AG20443 (cell line): ENCODE measurements around the gene ZNF835.

Experiments
- DNase-seq: peaks from one replicate; pipeline ENCODE4 v3.0.0; 2012; ENCODE audit warnings: low spot score, mixed read lengths

The ZNF835 gene

DNA sequence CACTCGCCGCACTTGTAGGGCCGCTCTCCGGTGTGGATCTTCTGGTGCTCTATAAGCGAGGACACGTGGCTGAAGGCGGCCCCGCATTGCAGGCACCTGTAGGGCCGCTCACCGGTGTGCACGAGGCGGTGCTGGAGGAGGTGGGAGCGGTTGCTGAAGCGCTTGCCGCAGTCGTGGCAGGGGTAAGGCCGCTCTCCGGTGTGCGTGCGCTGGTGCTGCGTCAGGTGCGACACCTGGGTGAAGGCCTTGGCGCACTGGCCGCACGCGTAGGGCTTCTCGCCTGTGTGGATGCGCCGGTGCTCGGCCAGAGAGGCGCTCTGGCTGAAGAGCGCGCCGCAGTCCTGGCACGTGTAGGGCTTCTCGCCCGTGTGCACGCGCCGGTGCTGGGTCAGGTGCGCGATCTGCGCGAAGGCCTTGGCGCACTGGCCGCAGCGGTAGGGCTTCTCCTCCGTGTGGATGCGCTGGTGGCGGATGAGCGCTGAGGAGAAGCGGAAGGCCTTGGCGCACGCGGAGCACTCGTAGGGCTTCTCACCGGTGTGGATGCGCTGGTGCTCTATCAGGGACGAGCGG is 7.5 kb downstream of the ZNF835 start:
- no peak for DNase-seq

- DNase-seq, result no peak
Measured at GRCh38 chr19:56661248-56661647, 10.3 kb downstream of the ZNF835 start.

DNA sequence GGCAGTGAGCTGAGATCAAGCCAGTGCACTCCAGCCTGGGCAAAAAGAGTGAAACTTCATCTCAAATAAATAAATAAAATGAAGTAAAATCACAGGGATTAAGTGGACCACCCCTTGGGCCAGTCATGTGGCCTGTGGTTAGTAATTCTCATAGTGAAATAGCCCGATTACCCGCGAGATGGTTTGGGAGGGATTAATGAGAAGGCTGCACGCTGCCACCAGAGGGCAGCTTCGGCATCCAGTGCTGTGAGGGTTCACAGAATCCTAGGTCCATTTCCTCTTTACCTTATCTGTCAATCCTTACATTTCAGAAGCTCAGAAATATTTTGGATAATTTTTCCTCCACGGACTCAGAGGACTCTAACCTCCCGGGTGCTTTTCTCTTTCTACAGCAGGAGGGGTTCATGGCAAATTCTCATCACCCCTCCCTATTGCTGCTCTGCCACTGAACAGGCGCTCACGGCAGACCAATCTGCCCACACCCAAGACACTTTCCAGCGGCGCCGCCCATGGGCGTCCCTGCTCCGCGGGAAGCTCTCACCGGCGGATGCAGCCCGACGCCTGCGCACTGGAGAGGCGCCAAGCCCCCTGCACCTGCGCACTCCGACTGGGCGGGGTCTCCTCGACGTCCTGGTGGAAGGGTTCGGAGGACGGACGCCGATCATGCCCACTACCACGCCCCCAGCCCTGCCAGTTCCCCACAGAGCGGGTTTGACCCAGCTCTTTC is 11.0 kb downstream of the ZNF835 start:
- DNase-seq, result no peak

DNA sequence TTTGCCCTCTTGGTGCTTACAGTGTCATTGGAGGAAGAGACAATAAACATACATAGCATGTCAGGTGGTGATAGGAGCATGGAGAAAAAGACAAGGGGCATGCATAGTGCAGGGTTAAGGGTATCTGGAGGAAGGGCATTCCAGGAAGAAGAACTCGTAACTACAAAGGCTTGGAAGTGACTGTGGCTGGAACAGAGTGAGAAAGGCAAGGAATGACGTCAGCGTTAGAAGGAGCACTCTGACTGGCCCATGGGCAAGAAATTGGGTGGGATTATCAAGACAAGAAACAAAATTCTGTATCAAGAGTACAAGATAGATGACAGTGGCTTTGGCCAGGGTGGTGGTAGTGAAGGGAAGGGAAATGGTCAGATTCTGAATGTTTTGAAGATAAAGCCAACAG is 17.4 kb downstream of the ZNF835 start:
- DNase-seq, result no peak

GRCh38 chr19:56643460-56643955 is 28.0 kb downstream of the ZNF835 start:
- DNase-seq, result no peak

GRCh38 chr19:56642711-56643459 is 28.7 kb downstream of the ZNF835 start, which contains the start of gene SMIM17:
SMIM17 (plus strand) TSS chr19:56643159; CDS start chr19:56645668, 2,509 bp downstream.
- no peak for DNase-seq

GRCh38 chr19:56639217-56639616 is 32.3 kb downstream of the ZNF835 start:
- DNase-seq, result no peak

DNA sequence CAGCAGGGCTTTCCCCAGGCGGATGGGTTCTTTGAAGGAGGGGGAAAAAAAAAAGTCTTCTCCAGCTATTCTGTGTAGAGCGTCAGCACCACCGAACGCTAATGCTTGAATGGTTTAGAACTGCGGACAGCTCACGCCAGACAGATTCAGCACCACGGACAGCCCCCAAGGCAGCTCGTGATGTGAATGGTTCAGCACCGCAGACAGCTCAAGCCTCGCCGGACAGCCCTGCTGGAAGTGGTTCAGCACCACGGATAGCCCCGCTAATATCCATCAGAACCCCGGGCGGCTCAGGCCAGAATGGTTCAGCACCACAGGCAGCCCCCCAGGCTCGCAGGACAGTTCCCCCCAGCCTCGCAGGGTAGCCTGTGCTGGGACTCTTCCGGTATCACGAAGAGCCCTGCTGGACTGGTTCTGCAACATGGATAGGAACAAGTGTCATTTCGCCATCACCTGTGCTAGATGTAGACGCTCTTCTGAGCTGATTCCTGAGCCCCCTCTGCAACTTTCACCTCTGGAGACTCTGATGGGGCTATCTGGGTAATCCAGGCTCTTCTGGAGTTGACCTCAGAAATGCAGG is 33.5 kb downstream of the ZNF835 start:
- DNase-seq, result peak; percentile 74

DNA sequence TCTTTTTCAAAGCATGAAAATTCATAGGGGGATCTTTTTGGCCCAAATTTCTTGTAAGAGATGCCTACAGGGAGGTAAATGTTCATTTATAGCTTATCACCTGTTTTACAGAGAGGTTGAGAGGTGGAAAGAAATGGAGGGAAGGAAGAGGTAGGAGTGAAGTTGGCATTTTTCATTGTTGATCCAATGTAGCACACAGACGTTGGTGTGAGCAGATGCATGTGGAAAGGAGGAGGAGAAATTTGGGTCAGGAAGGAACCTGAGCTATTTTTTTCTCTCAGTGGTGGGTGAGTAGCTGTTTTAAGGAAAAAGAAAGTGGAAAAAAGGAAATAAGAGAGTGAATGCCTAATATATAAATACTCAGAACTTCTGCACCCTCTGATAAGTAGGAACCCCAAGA is 38.5 kb downstream of the ZNF835 start:
- DNase-seq, result no peak

- DNase-seq, result no peak
Measured at GRCh38 chr19:56625708-56626107, 45.8 kb downstream of the ZNF835 start.

- no peak for DNase-seq
Measured at GRCh38 chr19:56623006-56623405, 48.6 kb downstream of the ZNF835 start.

GRCh38 chr19:56622374-56622773 is 49.2 kb downstream of the ZNF835 start:
- DNase-seq, result no peak

- DNase-seq, result no peak
Measured at GRCh38 chr19:56619121-56619520, 52.4 kb downstream of the ZNF835 start.

DNA sequence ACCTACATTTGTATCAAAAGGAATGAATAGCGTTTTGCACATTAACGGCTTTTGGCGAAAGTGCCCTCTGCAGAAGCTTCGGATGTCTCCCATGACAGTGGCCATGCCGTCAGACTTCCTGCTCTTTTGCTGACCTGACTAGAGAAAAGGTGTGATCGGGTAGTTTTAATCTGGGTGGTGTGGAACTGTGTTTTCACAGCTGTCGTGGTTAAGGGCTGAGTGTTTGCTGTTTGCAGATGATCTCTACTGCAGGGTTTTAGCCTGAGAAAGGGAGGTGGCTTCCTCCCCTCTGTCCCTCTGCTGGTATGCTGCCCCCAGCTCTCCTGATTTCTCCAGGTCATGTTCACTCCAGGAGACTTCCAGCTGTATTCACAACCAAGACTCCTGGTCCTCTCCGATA is 54.0 kb downstream of the ZNF835 start:
- DNase-seq, result no peak

GRCh38 chr19:56613639-56614038 is 57.9 kb downstream of the ZNF835 start:
- DNase-seq, result no peak

DNA sequence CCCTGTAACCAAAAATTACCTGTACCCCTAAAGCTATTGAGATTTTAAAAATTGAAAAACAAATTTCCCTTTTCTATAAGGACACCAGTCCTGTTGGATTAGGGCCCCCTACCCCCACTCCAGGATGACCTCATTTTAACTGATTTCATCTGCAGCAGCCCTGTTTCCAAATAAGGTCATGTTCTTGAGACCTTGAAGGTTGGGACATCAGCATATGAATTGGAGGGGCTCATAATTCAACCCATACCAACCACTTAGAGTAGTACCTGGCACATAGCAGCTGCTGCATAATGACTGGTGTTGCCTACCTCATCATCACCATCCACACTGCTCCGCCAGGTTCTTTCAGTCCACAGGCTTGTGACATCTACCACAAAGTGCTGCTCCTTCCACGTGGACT is 58.8 kb downstream of the ZNF835 start:
- DNase-seq, result no peak
